K562 (cell line): ENCODE results near the gene ERN1. TPM values are rescaled to one million over a fixed set of nuclear protein-coding genes. Genes with fewer than 3 reads are reported as not detected.

Experiments
- ATF4 ChIP-seq: fragments of 450-650 bp; formaldehyde crosslinking; IDR thresholded peaks from 2 replicates; pipeline ENCODE4 v1.4.0; 2022; ENCODE audit warnings: mild to moderate bottlenecking, moderate library complexity
- ATF7 ChIP-seq: fragments of 450-650 bp; IDR thresholded peaks from 2 replicates; pipeline ENCODE4 v1.7.1; 2014; ENCODE audit warnings: mild to moderate bottlenecking, moderate library complexity
- BRD4 ChIP-seq: fragments of 200-600 bp; sonication (generic); IDR thresholded peaks from 2 replicates; pipeline ENCODE4 v1.6.1; 2017; ENCODE audit warnings: inconsistent platforms
- ILF3 ChIP-seq: fragments of 450-650 bp; IDR thresholded peaks from 2 replicates; pipeline ENCODE4 v1.6.1; 2018; ENCODE audit warnings: antibody characterized with exemption, mild to moderate bottlenecking, moderate library complexity, borderline replicate concordance
- IRF2 ChIP-seq: sonication (generic); formaldehyde crosslinking; IDR thresholded peaks from 2 replicates; pipeline ENCODE4 v1.8.1; 2022; ENCODE audit warnings: mild to moderate bottlenecking, missing genetic modification reagents
- KAT2B ChIP-seq: IDR thresholded peaks from one replicate; pipeline ENCODE4 v1.6.1; 2012; ENCODE audit warnings: low read depth, mild to moderate bottlenecking, control low read depth, inconsistent platforms, low read length, moderate library complexity
- KLF1 ChIP-seq: fragments of 450-650 bp; IDR thresholded peaks from 2 replicates; pipeline ENCODE4 v1.6.1; 2016; ENCODE audit warnings: missing genetic modification characterization, missing compliant biosample characterization
- MEIS2 ChIP-seq: fragments of 450-650 bp; IDR thresholded peaks from 2 replicates; pipeline ENCODE4 v1.6.1; 2014; ENCODE audit warnings: mild to moderate bottlenecking; ENCODE audit not compliant: partially characterized antibody
- MYNN ChIP-seq, 2 experiments: sonication (generic); formaldehyde crosslinking in 1 of 2; IDR thresholded peaks; 2 replicates each; pipeline versions ENCODE4 v1.5.0 to v1.6.1; 2016 to 2020; ENCODE audit warnings: antibody characterized with exemption in 1 of 2, missing genetic modification reagents in 1 of 2
- NR2C2 ChIP-seq, 2 experiments: fragments of 200-800 bp in 1 of 2; sonication (Bioruptor generic) in 1 of 2; sonication (generic) in 1 of 2; formaldehyde crosslinking in 1 of 2; IDR thresholded peaks; 2 replicates each; pipeline versions ENCODE4 v1.6.1 to v1.8.0; 2016 to 2022; ENCODE audit warnings: mild to moderate bottlenecking in 1 of 2, missing compliant biosample characterization in 1 of 2, missing genetic modification characterization in 1 of 2, missing genetic modification reagents in 1 of 2
- PHF8 ChIP-seq: fragments of 200-600 bp; sonication (generic); IDR thresholded peaks from 2 replicates; pipeline ENCODE4 v1.6.1; 2012; ENCODE audit warnings: mixed run types, mild to moderate bottlenecking, inconsistent platforms, low read length, moderate library complexity, borderline replicate concordance
- SRF ChIP-seq, 2 experiments: fragments of 250-450, 450-650 bp in 1 of 2; sonication (Bioruptor Pico) in 1 of 2; sonication (generic) in 1 of 2; formaldehyde crosslinking; IDR thresholded peaks; 2 replicates each; pipeline versions ENCODE4 v1.5.0 to v1.5.1; 2020 to 2022; ENCODE audit warnings: mild to moderate bottlenecking in 1 of 2, missing genetic modification reagents in 1 of 2
- TEAD4 ChIP-seq, 2 experiments: sonication (generic) in 1 of 2; formaldehyde crosslinking in 1 of 2; IDR thresholded peaks; 2 replicates each; pipeline versions ENCODE4 v1.6.1 to v1.8.0; 2012 to 2022; ENCODE audit warnings: borderline replicate concordance in 1 of 2, inconsistent platforms in 1 of 2, low read length in 1 of 2, mild to moderate bottlenecking in 1 of 2, missing genetic modification reagents in 1 of 2
- ZNF253 ChIP-seq: fragments of 250-450 bp; sonication (Bioruptor Pico); conservative IDR thresholded peaks from 2 replicates; pipeline ENCODE4 v1.6.1; 2021; ENCODE audit warnings: mild to moderate bottlenecking
- ZNF444 ChIP-seq: fragments of 250-450 bp; sonication (Bioruptor Pico); IDR thresholded peaks from 2 replicates; pipeline ENCODE4 v1.4.0; 2020; ENCODE audit warnings: mild to moderate bottlenecking, moderate library complexity
- ZNF699 ChIP-seq: fragments of 250-450 bp; sonication (Bioruptor Pico); IDR thresholded peaks from 2 replicates; pipeline ENCODE4 v1.8.0; 2021; ENCODE audit warnings: mild to moderate bottlenecking, moderate library complexity; ENCODE audit not compliant: insufficient replicate concordance
- polyA plus RNA-seq, 8 experiments: library from polyadenylated mRNA; depleted of rRNA in 4 of 8; stranded (reverse) in 5 of 8; unstranded in 3 of 8; fragments of >200 nt; fragmentation: Nextera tagmentation in 2 of 8; fragmentation: Illumina TruSeq in 1 of 8; extraction: Ambion mirVana in 2 of 8; extraction: Trizol in 1 of 8; gene quantifications; 2 replicates each; pipeline versions ENCODE4 v1.2.1 to v1.2.3, GENCODE V29; 2011 to 2014; ENCODE audit warnings: inconsistent platforms in 1 of 8, missing spikeins in 1 of 8
- total RNA-seq, 7 experiments: library from RNA; depleted of rRNA in 6 of 7; stranded (reverse); fragments of >200 nt in 6 of 7; fragmentation: Illumina TruSeq in 2 of 7; extraction: Trizol in 2 of 7; gene quantifications; 2 replicates each; pipeline versions ENCODE4 v1.2.1 to v1.2.3, GENCODE V29; 2011 to 2021; ENCODE audit warnings: low replicate concordance in 1 of 7
- TF ChIP-seq, protein P1 (sequence below): sonication (generic); formaldehyde crosslinking; IDR thresholded peaks from 2 replicates; pipeline ENCODE4 v1.8.0; 2023; ENCODE audit warnings: mild to moderate bottlenecking, missing genetic modification reagents
- TF ChIP-seq, protein P2 (sequence below): sonication (generic); formaldehyde crosslinking; IDR thresholded peaks from 2 replicates; pipeline ENCODE4 v1.8.1; 2023; ENCODE audit warnings: mild to moderate bottlenecking, missing genetic modification reagents
- TF ChIP-seq, protein P3 (sequence below): fragments of 450-650 bp; IDR thresholded peaks from 2 replicates; pipeline ENCODE4 v1.6.1; 2016; ENCODE audit warnings: low read depth, mild to moderate bottlenecking, moderate library complexity

ERN1 gene
- total and polyA plus RNA-seq, 9 of the 15 experiments (the other 6 are each of a cell fraction or from before 2014, with no cell fraction given): 2.1 to 22.5 (median 7.3) TPM

DNA sequence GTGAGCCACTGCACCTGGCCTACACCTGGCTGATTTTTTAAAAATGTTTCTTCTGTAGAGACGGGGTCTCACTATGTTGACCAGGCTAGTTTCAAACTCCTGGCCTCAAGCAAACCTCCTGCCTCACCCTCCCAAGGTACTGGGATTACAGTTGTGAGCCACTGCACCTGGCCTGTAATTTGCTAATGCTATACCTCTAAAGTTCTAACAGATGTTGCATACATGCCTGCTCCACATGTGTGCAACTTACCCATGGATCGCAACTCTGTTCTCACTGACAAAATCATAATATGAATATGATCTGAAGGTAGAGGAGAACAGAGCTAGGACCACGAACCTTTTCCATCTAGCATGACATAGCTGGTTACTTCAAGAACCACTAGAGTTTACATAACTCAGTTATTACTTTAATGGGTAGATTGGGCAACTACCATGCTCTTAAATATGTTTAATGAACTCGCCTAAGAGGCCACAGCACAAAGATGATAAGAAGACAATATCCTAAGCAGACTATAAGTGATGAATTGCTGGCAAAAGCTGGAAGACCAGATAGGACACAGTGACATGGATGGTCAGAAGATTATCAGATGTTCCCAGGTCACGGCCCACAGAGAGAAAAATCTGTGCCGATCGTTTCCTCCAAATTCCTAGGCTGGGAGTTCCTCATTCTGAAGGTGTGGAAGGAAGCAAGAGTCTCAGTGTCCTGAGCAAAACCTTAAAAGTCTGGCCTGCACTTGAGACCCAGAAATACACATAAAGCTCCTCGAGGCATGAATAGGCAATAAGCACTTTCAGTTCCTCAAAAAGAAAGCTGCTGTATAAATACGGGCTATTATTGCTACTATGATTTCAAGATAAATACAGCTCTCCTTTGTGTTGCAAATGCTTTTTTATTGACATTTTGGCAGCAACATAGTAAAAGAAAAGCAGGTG lies 55.9 kb downstream of the ERN1 start (continued):
- TF ChIP-seq, protein P1, sequence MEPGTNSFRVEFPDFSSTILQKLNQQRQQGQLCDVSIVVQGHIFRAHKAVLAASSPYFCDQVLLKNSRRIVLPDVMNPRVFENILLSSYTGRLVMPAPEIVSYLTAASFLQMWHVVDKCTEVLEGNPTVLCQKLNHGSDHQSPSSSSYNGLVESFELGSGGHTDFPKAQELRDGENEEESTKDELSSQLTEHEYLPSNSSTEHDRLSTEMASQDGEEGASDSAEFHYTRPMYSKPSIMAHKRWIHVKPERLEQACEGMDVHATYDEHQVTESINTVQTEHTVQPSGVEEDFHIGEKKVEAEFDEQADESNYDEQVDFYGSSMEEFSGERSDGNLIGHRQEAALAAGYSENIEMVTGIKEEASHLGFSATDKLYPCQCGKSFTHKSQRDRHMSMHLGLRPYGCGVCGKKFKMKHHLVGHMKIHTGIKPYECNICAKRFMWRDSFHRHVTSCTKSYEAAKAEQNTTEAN: no peak
- TF ChIP-seq PHF8: no peak
- no peak for TF ChIP-seq ZNF444 (CRISPR knock-in tag)
- no peak for TF ChIP-seq ZNF253
- peak; percentile 66 for TF ChIP-seq MEIS2
- no peak for TF ChIP-seq IRF2 (CRISPR knock-in tag)
- TF ChIP-seq SRF (CRISPR knock-in tag; IDR thresholded peaks at IDR 0.05): no peak
- no peak for TF ChIP-seq NR2C2 (CRISPR knock-in tag; IDR thresholded peaks at IDR 0.05)
- TF ChIP-seq NR2C2 (tag; IDR thresholded peaks at IDR 0.05): no peak
- TF ChIP-seq, protein P2, sequence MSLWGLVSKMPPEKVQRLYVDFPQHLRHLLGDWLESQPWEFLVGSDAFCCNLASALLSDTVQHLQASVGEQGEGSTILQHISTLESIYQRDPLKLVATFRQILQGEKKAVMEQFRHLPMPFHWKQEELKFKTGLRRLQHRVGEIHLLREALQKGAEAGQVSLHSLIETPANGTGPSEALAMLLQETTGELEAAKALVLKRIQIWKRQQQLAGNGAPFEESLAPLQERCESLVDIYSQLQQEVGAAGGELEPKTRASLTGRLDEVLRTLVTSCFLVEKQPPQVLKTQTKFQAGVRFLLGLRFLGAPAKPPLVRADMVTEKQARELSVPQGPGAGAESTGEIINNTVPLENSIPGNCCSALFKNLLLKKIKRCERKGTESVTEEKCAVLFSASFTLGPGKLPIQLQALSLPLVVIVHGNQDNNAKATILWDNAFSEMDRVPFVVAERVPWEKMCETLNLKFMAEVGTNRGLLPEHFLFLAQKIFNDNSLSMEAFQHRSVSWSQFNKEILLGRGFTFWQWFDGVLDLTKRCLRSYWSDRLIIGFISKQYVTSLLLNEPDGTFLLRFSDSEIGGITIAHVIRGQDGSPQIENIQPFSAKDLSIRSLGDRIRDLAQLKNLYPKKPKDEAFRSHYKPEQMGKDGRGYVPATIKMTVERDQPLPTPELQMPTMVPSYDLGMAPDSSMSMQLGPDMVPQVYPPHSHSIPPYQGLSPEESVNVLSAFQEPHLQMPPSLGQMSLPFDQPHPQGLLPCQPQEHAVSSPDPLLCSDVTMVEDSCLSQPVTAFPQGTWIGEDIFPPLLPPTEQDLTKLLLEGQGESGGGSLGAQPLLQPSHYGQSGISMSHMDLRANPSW: no peak
- TF ChIP-seq ATF7: no peak
- no peak for TF ChIP-seq ATF4 (CRISPR knock-in tag)
- TF ChIP-seq KLF1 (tag): no peak
- TF ChIP-seq, protein P3, sequence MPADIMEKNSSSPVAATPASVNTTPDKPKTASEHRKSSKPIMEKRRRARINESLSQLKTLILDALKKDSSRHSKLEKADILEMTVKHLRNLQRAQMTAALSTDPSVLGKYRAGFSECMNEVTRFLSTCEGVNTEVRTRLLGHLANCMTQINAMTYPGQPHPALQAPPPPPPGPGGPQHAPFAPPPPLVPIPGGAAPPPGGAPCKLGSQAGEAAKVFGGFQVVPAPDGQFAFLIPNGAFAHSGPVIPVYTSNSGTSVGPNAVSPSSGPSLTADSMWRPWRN: no peak
- TF ChIP-seq ZNF699 (CRISPR knock-in tag): no peak
- peak; percentile 81 for TF ChIP-seq TEAD4 (IDR thresholded peaks at IDR 0.05; ENCODE audit: low read length)
- TF ChIP-seq TEAD4 (CRISPR knock-in tag; IDR thresholded peaks at IDR 0.05; ENCODE audit: borderline replicate concordance): no peak
- TF ChIP-seq BRD4: no peak
- no peak for TF ChIP-seq KAT2B
- TF ChIP-seq ILF3: no peak
- TF ChIP-seq MYNN (IDR thresholded peaks at IDR 0.05): no peak
- no peak for TF ChIP-seq MYNN (CRISPR knock-in tag; IDR thresholded peaks at IDR 0.05)
